SK-N-SH treated with all-trans-retinoic acid at 6 μM for 48 hours (cell line): ENCODE results near the gene SNAPC1.

Experiments used
- CREB5 ChIP-seq: fragments of 250-450 bp; sonication (Bioruptor Pico); IDR thresholded peaks from 2 replicates; pipeline ENCODE4 v1.5.1; 2020; ENCODE audit warnings: low read depth, mild to moderate bottlenecking, moderate library complexity
- OSR1 ChIP-seq: fragments of 250-450 bp; sonication (Bioruptor Pico); IDR thresholded peaks from 2 replicates; pipeline ENCODE4 v1.8.0; 2022; ENCODE audit warnings: moderate library complexity, mild to moderate bottlenecking, inconsistent platforms
- ZFP3 ChIP-seq: fragments of 250-450 bp; sonication (Bioruptor Pico); IDR thresholded peaks from 2 replicates; pipeline ENCODE4 v1.5.0; 2020; ENCODE audit warnings: mild to moderate bottlenecking, moderate library complexity

DNA sequence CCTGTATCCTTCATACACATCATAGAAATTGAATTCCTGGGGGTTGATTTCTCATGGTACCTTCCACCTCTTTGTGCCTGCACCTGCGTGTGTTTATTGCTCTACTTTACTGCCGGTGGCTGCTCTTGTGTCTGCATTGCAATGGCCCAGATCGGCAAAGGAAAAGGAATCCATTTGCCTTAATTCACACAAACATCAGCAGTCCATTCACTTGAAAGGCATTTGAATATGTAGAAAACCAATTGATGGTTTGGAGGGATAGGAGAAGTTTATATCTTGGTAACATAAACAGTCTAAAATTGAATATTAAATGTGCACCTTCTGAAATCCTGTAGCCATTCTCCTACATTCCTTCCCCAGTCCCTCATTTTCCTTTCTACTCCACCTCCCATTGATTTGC lies 74.0 kb downstream of the SNAPC1 start:
- TF ChIP-seq CREB5 (CRISPR knock-in tag) (no peak), OSR1 (CRISPR knock-in tag) (no peak), ZFP3 (CRISPR knock-in tag) (no peak)
